ENCODE measurements around the gene FGF11. TPM values are rescaled to one million over a fixed set of nuclear protein-coding genes. Genes with fewer than 3 reads are reported as not detected.

FGF11 gene
- total and polyA plus RNA-seq, 2 donors (not counting 3 experiments of a cell fraction or from before 2014, with no cell fraction given): 0.70 TPM; not detected in 1

DNA sequence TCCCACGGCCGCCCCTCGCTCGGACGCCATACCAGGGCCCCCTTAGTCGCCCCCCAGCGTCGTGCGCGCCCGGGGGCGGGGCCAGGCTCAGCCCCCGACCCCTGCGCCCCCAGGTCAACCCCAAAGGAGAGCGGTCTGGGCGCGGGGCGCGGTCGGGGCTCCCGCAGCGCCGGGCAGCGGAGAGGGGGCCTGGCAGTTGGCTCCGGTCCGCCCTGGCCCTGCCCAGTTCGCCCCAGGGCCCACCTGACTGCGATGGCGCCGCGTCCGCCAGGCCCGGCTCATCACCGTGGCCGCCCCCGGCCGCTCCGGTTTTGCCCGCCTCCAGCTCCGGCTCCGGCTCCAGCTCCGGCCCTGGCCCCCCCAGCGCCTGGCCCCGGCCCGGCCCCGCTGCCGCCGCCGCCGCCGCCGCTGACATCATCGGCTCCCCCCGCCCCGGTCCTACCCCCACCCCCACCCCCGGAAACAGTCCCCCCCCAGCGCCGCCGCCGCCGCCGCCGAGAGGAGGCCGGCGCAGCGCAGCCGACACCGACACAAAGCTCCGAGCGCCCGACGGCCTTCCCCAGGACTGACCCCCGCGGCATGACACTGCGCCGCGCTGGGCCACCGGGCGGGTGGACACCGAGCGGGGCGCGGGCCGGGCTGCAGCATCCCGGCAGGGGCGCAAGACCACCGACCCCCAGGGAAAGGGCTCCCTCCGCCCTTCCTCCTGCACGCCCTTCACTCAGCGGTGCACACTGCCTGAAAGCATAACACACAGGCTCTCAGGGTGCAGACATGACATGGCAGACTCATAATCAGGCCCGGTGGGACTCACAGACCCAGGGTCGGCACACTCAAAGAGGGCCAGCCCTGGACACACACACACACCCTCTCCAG is 40.1 kb downstream of the FGF11 start, which contains the start of gene ZBTB4:
TSS of gene ZBTB4 (minus strand) at position 419 of the 876 bp plus-strand sequence. CDS start 12,830 bp downstream, outside the sequence.
- no peaks in the 10 kb centered on the region for H3K27me3 ChIP-seq (ENCODE audit: control insufficient read depth in 2 of 2, insufficient read depth in 2 of 2, low read length in 2 of 2)
- BruUV-seq (replicated peaks): no TSS peak
- H3K9me1 ChIP-seq (replicated peaks; ENCODE audit: control insufficient read depth, extremely low read depth, insufficient read depth, low read length): no peaks in the 10 kb centered on the region
- TF ChIP-seq MYC (IDR thresholded peaks at IDR 0.05; ENCODE audit: low read depth, low read length) (no peak), POLR2A (IDR thresholded peaks at IDR 0.05; ENCODE audit: low read depth, low read length) (no peak), JUN (IDR thresholded peaks at IDR 0.05; ENCODE audit: borderline replicate concordance, insufficient read depth, insufficient read length, low read depth) (no peak)
- ChIA-PET POLR2A (interaction anchor here (0.6 to 1.3 kb wide), 5 partner anchors 15 to 128 kb away, joined by 3 to 5 read pairs (median 3); partner anchors contain the start of genes TMEM256 and TNFSF13), CTCF (interaction anchor here (0.5 to 2.1 kb wide), 7 partner anchors 13 to 117 kb away, joined by 3 to 13 read pairs (median 5); partner anchors contain the start of gene TMEM102)
- peak within 1 kb of the TSS; percentile 49 to 91 (median 71) for H3K4me3 ChIP-seq (replicated peaks in 1 of 3; ENCODE audit: insufficient read depth in 1 of 3, low read depth in 1 of 3, low read length in 3 of 3)
- FAIRE-seq: peak; percentile 48
- DNase-seq (ENCODE audit: low read depth, low spot score): peak; percentile 44
- intact Hi-C loops (cut with micrococcal nuclease) (loop anchor here (10.0 kb wide), 1 partner anchor 205 kb away; the partner anchor contains the start of genes TP53 and WRAP53), dilution Hi-C loops (cut with MboI; ENCODE audit: extremely low pct_ligation_motif_present, low sequenced_read_pairs) (no loop called here)
- peaks cover 38% of the 10 kb centered on the region for H3K4me1 ChIP-seq (ENCODE audit: control insufficient read depth, extremely low read depth, insufficient read depth, low read length)
- H4K20me1 ChIP-seq (replicated peaks; ENCODE audit: control insufficient read depth, extremely low read depth, insufficient read depth, low read length): no peaks in the 10 kb centered on the region
- H3K9me3 ChIP-seq (replicated peaks; ENCODE audit: control insufficient read depth, insufficient read depth, low read length): no peaks in the 10 kb centered on the region
- peak within 1 kb of the TSS; percentile 58 for H3K27ac ChIP-seq (ENCODE audit: insufficient read depth, low read depth, low read length)
- H3K36me3 ChIP-seq (ENCODE audit: control insufficient read depth in 2 of 2, extremely low read depth in 1 of 2, insufficient read depth in 2 of 2, low read length in 2 of 2): no peaks in the 10 kb centered on the region
- peak within 1 kb of the TSS; percentile 80 for H3K9ac ChIP-seq (replicated peaks; ENCODE audit: extremely low read depth, insufficient read depth, low read length)
- peaks cover 47% of the 10 kb centered on the region for H3K79me2 ChIP-seq (ENCODE audit: control insufficient read depth, insufficient read depth, low read length)
- H3K4me2 ChIP-seq (ENCODE audit: insufficient read depth, low read length): peak within 1 kb of the TSS; percentile 80
- peak within 1 kb of the TSS; percentile 38 for H2AFZ ChIP-seq (ENCODE audit: low read depth, low read length)

DNA sequence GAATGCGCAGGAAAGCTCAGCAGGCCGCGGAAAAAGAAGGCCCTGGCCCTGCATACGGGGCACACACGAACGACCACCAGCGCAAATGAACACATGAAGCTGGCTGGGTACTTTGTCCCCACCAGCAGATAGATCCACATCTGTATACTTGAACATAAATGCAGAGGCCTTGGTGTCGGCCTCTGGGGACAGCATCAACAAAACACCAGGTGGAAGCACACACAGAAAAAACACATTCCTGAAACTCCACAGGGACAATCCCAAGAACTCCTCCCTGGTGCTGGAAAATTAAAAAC is 40.7 kb downstream of the FGF11 start:
- H3K9ac ChIP-seq (replicated peaks; ENCODE audit: extremely low read depth, insufficient read depth, low read length): peak overlapping the region; percentile 7
- no peaks in the 10 kb centered on the region for H4K20me1 ChIP-seq (replicated peaks; ENCODE audit: control insufficient read depth, extremely low read depth, insufficient read depth, low read length)
- FAIRE-seq (no peak), DNase-seq (ENCODE audit: low read depth, low spot score) (no peak)
- intact Hi-C loops (cut with micrococcal nuclease): loop anchor here (10.0 kb wide), 1 partner anchor 205 kb away; the partner anchor contains the start of genes TP53 and WRAP53
- peak overlapping the region in 2 of 3 experiments; percentile 13 to 91 for H3K4me3 ChIP-seq (replicated peaks in 1 of 3; ENCODE audit: insufficient read depth in 1 of 3, low read depth in 1 of 3, low read length in 3 of 3)
- H3K4me1 ChIP-seq (ENCODE audit: control insufficient read depth, extremely low read depth, insufficient read depth, low read length): peaks cover 38% of the 10 kb centered on the region
- H3K4me2 ChIP-seq (ENCODE audit: insufficient read depth, low read length): peak overlapping the region; percentile 53
- H3K9me1 ChIP-seq (replicated peaks; ENCODE audit: control insufficient read depth, extremely low read depth, insufficient read depth, low read length): no peaks in the 10 kb centered on the region
- POLR2A ChIA-PET: interaction anchor here (0.6 to 1.1 kb wide), 3 partner anchors 15 to 129 kb away, joined by 3 to 5 read pairs (median 4); partner anchors contain the start of gene TMEM256
- no TSS peak for BruUV-seq (replicated peaks)
- no peaks in the 10 kb centered on the region for H3K36me3 ChIP-seq (ENCODE audit: control insufficient read depth in 2 of 2, extremely low read depth in 1 of 2, insufficient read depth in 2 of 2, low read length in 2 of 2)
- dilution Hi-C loops (cut with MboI; ENCODE audit: extremely low pct_ligation_motif_present, low sequenced_read_pairs): no loop called here
- no peaks in the 10 kb centered on the region for H3K27me3 ChIP-seq (ENCODE audit: control insufficient read depth in 2 of 2, insufficient read depth in 2 of 2, low read length in 2 of 2)
- peak overlapping the region; percentile 4 for H3K27ac ChIP-seq (ENCODE audit: insufficient read depth, low read depth, low read length)
- H3K79me2 ChIP-seq (ENCODE audit: control insufficient read depth, insufficient read depth, low read length): peaks cover 45% of the 10 kb centered on the region
- CTCF ChIA-PET: interaction anchor here (0.6 to 2.1 kb wide), 5 partner anchors 13 to 118 kb away, joined by 3 to 13 read pairs (median 5); no protein-coding TSS in a partner anchor
- no peaks in the 10 kb centered on the region for H3K9me3 ChIP-seq (replicated peaks; ENCODE audit: control insufficient read depth, insufficient read depth, low read length)
- TF ChIP-seq POLR2A (IDR thresholded peaks at IDR 0.05; ENCODE audit: low read depth, low read length): no peak
- TF ChIP-seq FOS (IDR thresholded peaks at IDR 0.05; ENCODE audit: borderline replicate concordance, insufficient read depth, low read length): no peak
- TF ChIP-seq POLR2AphosphoS5 (IDR thresholded peaks at IDR 0.05; ENCODE audit: insufficient read depth, low read depth, low read length): no peak
- TF ChIP-seq, protein P1, sequence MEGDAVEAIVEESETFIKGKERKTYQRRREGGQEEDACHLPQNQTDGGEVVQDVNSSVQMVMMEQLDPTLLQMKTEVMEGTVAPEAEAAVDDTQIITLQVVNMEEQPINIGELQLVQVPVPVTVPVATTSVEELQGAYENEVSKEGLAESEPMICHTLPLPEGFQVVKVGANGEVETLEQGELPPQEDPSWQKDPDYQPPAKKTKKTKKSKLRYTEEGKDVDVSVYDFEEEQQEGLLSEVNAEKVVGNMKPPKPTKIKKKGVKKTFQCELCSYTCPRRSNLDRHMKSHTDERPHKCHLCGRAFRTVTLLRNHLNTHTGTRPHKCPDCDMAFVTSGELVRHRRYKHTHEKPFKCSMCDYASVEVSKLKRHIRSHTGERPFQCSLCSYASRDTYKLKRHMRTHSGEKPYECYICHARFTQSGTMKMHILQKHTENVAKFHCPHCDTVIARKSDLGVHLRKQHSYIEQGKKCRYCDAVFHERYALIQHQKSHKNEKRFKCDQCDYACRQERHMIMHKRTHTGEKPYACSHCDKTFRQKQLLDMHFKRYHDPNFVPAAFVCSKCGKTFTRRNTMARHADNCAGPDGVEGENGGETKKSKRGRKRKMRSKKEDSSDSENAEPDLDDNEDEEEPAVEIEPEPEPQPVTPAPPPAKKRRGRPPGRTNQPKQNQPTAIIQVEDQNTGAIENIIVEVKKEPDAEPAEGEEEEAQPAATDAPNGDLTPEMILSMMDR (IDR thresholded peaks at IDR 0.05; ENCODE audit: extremely low read depth in 1 of 2, insufficient read depth in 1 of 2, low read depth in 1 of 2, low read length in 2 of 2): no peak
- TF ChIP-seq JUN (IDR thresholded peaks at IDR 0.05; ENCODE audit: borderline replicate concordance, insufficient read depth, insufficient read length, low read depth): no peak
- no peak for TF ChIP-seq GATA2 (IDR thresholded peaks at IDR 0.05; ENCODE audit: insufficient read depth, insufficient read length, low read depth, low read length)
- TF ChIP-seq, protein P2, sequence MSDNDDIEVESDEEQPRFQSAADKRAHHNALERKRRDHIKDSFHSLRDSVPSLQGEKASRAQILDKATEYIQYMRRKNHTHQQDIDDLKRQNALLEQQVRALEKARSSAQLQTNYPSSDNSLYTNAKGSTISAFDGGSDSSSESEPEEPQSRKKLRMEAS (IDR thresholded peaks at IDR 0.05; ENCODE audit: insufficient read depth, insufficient read length): no peak
- no peak for TF ChIP-seq MYC (IDR thresholded peaks at IDR 0.05; ENCODE audit: low read depth, low read length)
- TF ChIP-seq EZH2 (IDR thresholded peaks at IDR 0.05; ENCODE audit: borderline replicate concordance, low read depth, low read length, severe bottlenecking): no peak
- peak overlapping the region; percentile 38 for H2AFZ ChIP-seq (ENCODE audit: low read depth, low read length)
